Naive B cell (primary cell): ENCODE data around the gene NFIC. TPM values are rescaled to one million over a fixed set of nuclear protein-coding genes. Genes with fewer than 3 reads are reported as not detected.
"Not testable (repeated sequence)": the region's sequence is repeated elsewhere in the genome, so short reads cannot be mapped to it uniquely, and the experiment has no call there.

Experiments
- ATAC-seq, 2 donors: fragments of 150-1000 bp; cut with Tn5 transposase; 2 replicates each; pipeline ENCODE4 v1.10.0; 2021; ENCODE audit warnings: low read depth in 2 of 2, mild to moderate bottlenecking in 2 of 2, moderate library complexity in 2 of 2
- DNase-seq: peaks from one replicate; pipeline ENCODE4 v3.0.0; 2022
- H3K27ac Mint-ChIP-seq, 6 donors: one replicate each; pipeline ENCODE4 v1.8.0; 2020 to 2022; ENCODE audit warnings: mild to moderate bottlenecking in 6 of 6, mixed read lengths in 6 of 6, moderate library complexity in 5 of 6, inconsistent platforms in 2 of 6
- H3K27me3 Mint-ChIP-seq, 3 donors: one replicate each; pipeline ENCODE4 v1.8.0; 2021 to 2022; ENCODE audit warnings: mixed read lengths in 3 of 3, mild to moderate bottlenecking in 1 of 3
- H3K36me3 Mint-ChIP-seq, 2 donors: one replicate each; pipeline ENCODE4 v1.8.0; 2020 to 2022; ENCODE audit warnings: mixed read lengths in 2 of 2, inconsistent platforms in 1 of 2, mild to moderate bottlenecking in 1 of 2
- H3K4me1 Mint-ChIP-seq, 3 donors: one replicate each; pipeline ENCODE4 v1.8.0; 2020 to 2022; ENCODE audit warnings: mixed read lengths in 3 of 3, inconsistent platforms in 1 of 3, mild to moderate bottlenecking in 1 of 3, moderate library complexity in 1 of 3
- H3K4me3 Mint-ChIP-seq, 8 donors: one replicate each; pipeline ENCODE4 v1.8.0; 2020 to 2022; ENCODE audit warnings: mild to moderate bottlenecking in 8 of 8, mixed read lengths in 8 of 8, moderate library complexity in 8 of 8, inconsistent platforms in 2 of 8
- H3K9me3 Mint-ChIP-seq, 7 donors: one replicate each; pipeline ENCODE4 v1.8.0; 2020 to 2022; ENCODE audit warnings: mixed read lengths in 7 of 7, mild to moderate bottlenecking in 5 of 7, inconsistent platforms in 2 of 7, moderate library complexity in 1 of 7
- polyA plus RNA-seq, 6 donors: library from polyadenylated mRNA; unstranded; fragments of 300-500 nt; fragmentation: Illumina TruSeq; gene quantifications; one replicate each; pipeline ENCODE4 v1.2.3, GENCODE V29; 2021; ENCODE audit warnings: low read depth in 6 of 6

NFIC gene
- polyA plus RNA-seq, 6 donors from 2014 or later, result 3.4 to 11.4 (median 5.3) TPM; not detected in 1

- not testable (repeated sequence) for DNase-seq, H3K36me3 Mint-ChIP-seq, H3K27me3 Mint-ChIP-seq, H3K4me1 Mint-ChIP-seq, ATAC-seq, H3K9me3 Mint-ChIP-seq, H3K4me3 Mint-ChIP-seq
- peak overlapping the region in 1 of 6 donors; percentile 78 for H3K27ac Mint-ChIP-seq
These were observed 25.5 kb downstream of the NFIC start for GRCh38 chr19:3391911-3392310.

- Mint-ChIP-seq H3K27ac (no peak overlapping the region), H3K36me3 (no peaks in the 10 kb centered on the region), H3K9me3 (peaks cover 0 to 2% (median 0%) of the 10 kb centered on the region in 7 donors), H3K4me3 (no peak overlapping the region), H3K4me1 (peaks cover 0 to 6% (median 4%) of the 10 kb centered on the region in 3 donors), H3K27me3 (no peaks in the 10 kb centered on the region)
- DNase-seq (no peak), ATAC-seq (no peak)
These were observed 26.1 kb downstream of the NFIC start for GRCh38 chr19:3392480-3392879.

- H3K9me3 Mint-ChIP-seq, result peaks cover 0 to 2% (median 0%) of the 10 kb centered on the region in 7 donors
These were observed 30.5 kb downstream of the NFIC start for GRCh38 chr19:3396881-3397265.

GRCh38 chr19:3397266-3398022, 31.1 kb downstream of the NFIC start:
- Mint-ChIP-seq H3K36me3 (peaks cover 0 to 5% of the 10 kb centered on the region in 2 donors), H3K9me3 (peaks cover 0 to 5% (median 2%) of the 10 kb centered on the region in 7 donors), H3K27ac (no peak overlapping the region), H3K27me3 (no peaks in the 10 kb centered on the region), H3K4me1 (peaks cover 0 to 9% (median 4%) of the 10 kb centered on the region in 3 donors), H3K4me3 (peak overlapping the region in 1 of 8 donors; percentile 15)
- ATAC-seq (no peak), DNase-seq (no peak)

More at GRCh38 chr19:3396881-3397265, 30.5 kb downstream of the NFIC start:
- DNase-seq, result no peak
- no peak overlapping the region for H3K27ac Mint-ChIP-seq
- no peaks in the 10 kb centered on the region for H3K27me3 Mint-ChIP-seq
- H3K36me3 Mint-ChIP-seq, result no peaks in the 10 kb centered on the region
- peaks cover 0 to 5% (median 2%) of the 10 kb centered on the region in 3 donors for H3K4me1 Mint-ChIP-seq
- no peak overlapping the region for H3K4me3 Mint-ChIP-seq
- no peak for ATAC-seq

- Mint-ChIP-seq H3K27ac (no peak overlapping the region), H3K4me3 (no peak overlapping the region), H3K9me3 (peaks cover 0 to 6% (median 1%) of the 10 kb centered on the region in 7 donors), H3K27me3 (no peaks in the 10 kb centered on the region), H3K4me1 (peaks cover 0 to 11% (median 6%) of the 10 kb centered on the region in 3 donors), H3K36me3 (peaks cover 0 to 7% of the 10 kb centered on the region in 2 donors)
- DNase-seq (no peak), ATAC-seq (no peak)
These were observed 31.9 kb downstream of the NFIC start for GRCh38 chr19:3398114-3398899.

DNA sequence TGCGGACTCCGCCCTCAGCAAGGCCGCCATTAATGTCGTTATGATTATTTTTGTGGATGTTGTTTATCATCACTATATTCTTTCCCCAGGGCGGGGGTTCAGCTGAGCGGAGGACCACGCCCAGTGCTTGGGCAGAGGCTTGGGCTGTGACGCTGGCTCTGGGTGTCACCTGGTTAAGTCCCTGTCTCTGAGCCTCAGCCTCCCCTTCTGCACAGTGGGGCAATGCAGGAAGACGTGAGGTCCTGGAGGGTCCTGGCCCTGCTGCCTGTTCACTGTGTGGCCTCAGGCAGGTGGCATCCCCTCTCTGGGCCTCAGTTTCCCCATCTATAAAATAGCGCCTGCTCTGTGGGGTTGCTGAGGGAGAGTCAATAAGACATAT, 32.5 kb downstream of the NFIC start:
- peaks cover 0 to 7% of the 10 kb centered on the region in 2 donors for H3K36me3 Mint-ChIP-seq
- DNase-seq (no peak), ATAC-seq (no peak)
- no peak overlapping the region for H3K27ac Mint-ChIP-seq
- H3K27me3 Mint-ChIP-seq, result no peaks in the 10 kb centered on the region
- H3K4me1 Mint-ChIP-seq, result peaks cover 0 to 11% (median 6%) of the 10 kb centered on the region in 3 donors
- peaks cover 0 to 6% (median 0%) of the 10 kb centered on the region in 7 donors for H3K9me3 Mint-ChIP-seq
- H3K4me3 Mint-ChIP-seq, result no peak overlapping the region

- peak overlapping the region in 1 of 6 donors; percentile 32 for H3K27ac Mint-ChIP-seq
- DNase-seq, ATAC-seq, H3K9me3 Mint-ChIP-seq, H3K4me3 Mint-ChIP-seq, H3K36me3 Mint-ChIP-seq, H3K27me3 Mint-ChIP-seq: not testable (repeated sequence)
- H3K4me1 Mint-ChIP-seq, result peaks cover 0 to 11% (median 6%) of the 10 kb centered on the region in 3 donors
These were observed 32.9 kb downstream of the NFIC start for GRCh38 chr19:3399311-3399710.

GRCh38 chr19:3401004-3401768, 34.8 kb downstream of the NFIC start:
- Mint-ChIP-seq H3K27me3 (no peaks in the 10 kb centered on the region), H3K4me3 (no peak overlapping the region), H3K36me3 (peaks cover 0 to 7% of the 10 kb centered on the region in 2 donors), H3K4me1 (peaks cover 0 to 11% (median 6%) of the 10 kb centered on the region in 3 donors), H3K9me3 (peaks cover 0 to 6% (median 0%) of the 10 kb centered on the region in 7 donors), H3K27ac (no peak overlapping the region)
- DNase-seq, result no peak
- no peak for ATAC-seq

DNA sequence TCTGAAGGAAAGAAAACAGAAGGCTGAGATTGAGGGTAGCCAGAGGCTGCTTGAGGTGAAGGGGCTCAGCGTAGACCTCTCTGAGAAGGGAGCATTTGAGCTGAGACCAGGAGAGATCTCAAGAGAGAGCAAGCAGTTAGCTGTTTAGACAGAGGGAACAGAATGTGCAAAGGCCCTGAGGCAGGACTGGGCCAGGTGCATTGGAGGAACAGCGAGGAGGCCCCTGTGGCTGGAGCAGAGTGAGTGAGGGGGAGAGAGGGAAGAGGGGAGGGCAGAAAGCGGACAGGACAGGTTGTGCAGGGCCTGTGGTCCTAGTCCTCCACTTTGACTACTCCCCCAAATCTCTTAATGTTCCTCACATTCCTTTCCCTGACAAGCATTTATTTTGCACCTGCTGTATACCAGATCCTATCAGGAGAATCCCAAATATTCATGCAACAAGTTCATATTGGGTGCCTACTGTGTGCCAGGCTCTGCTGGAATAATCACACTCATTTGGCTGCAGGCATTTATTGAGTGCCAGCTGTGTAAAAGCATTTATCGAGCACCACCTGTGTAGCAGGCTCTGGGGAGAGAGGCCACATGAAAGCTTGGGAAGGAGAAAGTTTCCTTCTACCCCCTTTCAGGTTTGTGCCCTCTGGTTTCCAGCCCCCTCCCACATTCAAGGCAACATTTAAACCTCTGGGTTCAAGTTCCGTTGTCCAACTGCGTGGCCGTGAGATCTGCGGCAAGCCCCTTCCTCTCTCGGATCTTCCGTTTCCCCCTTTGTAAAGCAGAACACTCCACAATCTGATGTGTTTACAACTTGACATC, 36.5 kb downstream of the NFIC start:
- ATAC-seq, result no peak
- DNase-seq, result no peak
- peaks cover 0 to 7% of the 10 kb centered on the region in 2 donors for H3K36me3 Mint-ChIP-seq
- H3K9me3 Mint-ChIP-seq, result peaks cover 0 to 6% (median 0%) of the 10 kb centered on the region in 7 donors
- H3K4me3 Mint-ChIP-seq, result no peak overlapping the region
- H3K27ac Mint-ChIP-seq, result no peak overlapping the region
- no peaks in the 10 kb centered on the region for H3K27me3 Mint-ChIP-seq
- H3K4me1 Mint-ChIP-seq, result peaks cover 0 to 11% (median 4%) of the 10 kb centered on the region in 3 donors

DNA sequence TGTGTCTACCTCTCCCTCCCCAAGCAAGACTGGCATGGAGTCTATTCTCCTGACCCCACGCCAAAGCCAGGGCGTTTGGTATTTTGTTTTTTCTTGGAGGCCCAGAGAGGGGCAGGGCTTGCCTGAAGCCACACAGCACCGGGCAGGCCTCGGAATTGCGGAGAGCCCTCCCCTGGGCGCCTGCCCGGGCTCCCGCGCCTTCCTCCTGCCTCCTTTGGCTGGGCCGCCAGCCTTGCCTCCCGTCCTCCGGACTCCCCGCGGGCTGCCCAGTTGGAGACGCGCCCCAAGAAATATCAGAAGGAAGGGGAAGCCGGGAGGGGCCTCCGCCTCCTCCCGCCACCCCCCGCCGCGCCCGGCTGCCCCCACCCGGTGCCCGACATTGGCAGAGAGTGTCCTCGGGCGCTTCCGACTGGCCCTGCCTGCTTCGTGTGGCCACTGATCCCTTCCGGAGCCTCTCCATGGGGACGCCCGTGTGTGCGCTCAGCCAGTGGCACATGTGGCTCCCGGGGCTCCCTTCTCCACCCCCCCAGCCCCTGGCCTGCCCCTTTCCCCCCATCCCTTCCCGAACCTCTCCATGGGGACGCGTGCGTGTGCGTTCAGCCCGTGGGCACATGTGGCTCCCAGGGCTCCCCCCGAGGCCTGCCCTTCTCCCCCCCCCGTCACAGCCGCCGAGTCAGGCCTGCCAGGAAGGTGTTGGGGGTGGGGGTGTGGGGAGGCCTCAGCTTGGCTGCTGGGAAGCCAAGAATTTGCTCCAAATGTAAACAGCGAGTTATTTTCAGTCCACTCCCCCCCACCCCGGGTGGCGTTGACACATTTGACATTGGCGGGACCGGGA, 37.3 kb downstream of the NFIC start:
- peaks cover 0 to 11% (median 4%) of the 10 kb centered on the region in 3 donors for H3K4me1 Mint-ChIP-seq
- no peaks in the 10 kb centered on the region for H3K27me3 Mint-ChIP-seq
- H3K36me3 Mint-ChIP-seq, result peaks cover 0 to 7% of the 10 kb centered on the region in 2 donors
- no peak for DNase-seq
- ATAC-seq, result no peak
- no peak overlapping the region for H3K4me3 Mint-ChIP-seq
- H3K9me3 Mint-ChIP-seq, result peaks cover 0 to 6% (median 0%) of the 10 kb centered on the region in 7 donors
- no peak overlapping the region for H3K27ac Mint-ChIP-seq

GRCh38 chr19:3404324-3405260, 38.2 kb downstream of the NFIC start:
- DNase-seq (no peak), ATAC-seq (no peak)
- Mint-ChIP-seq H3K36me3 (peaks cover 0 to 7% of the 10 kb centered on the region in 2 donors), H3K9me3 (peaks cover 0 to 6% (median 0%) of the 10 kb centered on the region in 7 donors), H3K4me1 (peaks cover 0 to 15% (median 4%) of the 10 kb centered on the region in 3 donors), H3K27me3 (no peaks in the 10 kb centered on the region), H3K27ac (no peak overlapping the region), H3K4me3 (no peak overlapping the region)
